DMS79 treated with DMSO at 0.1 percent for 48 hours (cell line): ENCODE data around the gene CDK4.
A peak's percentile ranks its signal among the peaks of the same experiment; 100 is the strongest.
"Not testable (repeated sequence)": the region's sequence is repeated elsewhere in the genome, so short reads cannot be mapped to it uniquely, and the experiment has no call there.

ENCODE experiments used
- DNase-seq: peaks from one replicate; lab custom pipeline; 2025; lab: John Stamatoyannopoulos, UW

Gene CDK4

GRCh38 chr12:57751788-57752667 is at the start of gene CDK4:
Gene CDK4 (minus strand): TSS chr12:57752310. CDS start chr12:57751717, 593 bp downstream.
- DNase-seq: peak; percentile 95

- no peak for DNase-seq
These were observed 48.9 kb upstream of the CDK4 start for GRCh38 chr12:57800965-57801364.

GRCh38 chr12:57797933-57798332 is 45.8 kb upstream of the CDK4 start:
- no peak for DNase-seq

GRCh38 chr12:57796996-57797395 is 44.9 kb upstream of the CDK4 start:
- no peak for DNase-seq

- DNase-seq: no peak
These were observed 43.2 kb upstream of the CDK4 start for GRCh38 chr12:57795354-57795753.

GRCh38 chr12:57793920-57794319 is 41.8 kb upstream of the CDK4 start:
- DNase-seq: no peak

- DNase-seq: no peak
These were observed 31.8 kb upstream of the CDK4 start for GRCh38 chr12:57783861-57784260.

GRCh38 chr12:57783466-57783801 is 31.3 kb upstream of the CDK4 start:
- DNase-seq: no peak

GRCh38 chr12:57782608-57783465 is 30.7 kb upstream of the CDK4 start, which contains the start of gene TSFM:
Gene TSFM (plus strand): TSS chr12:57782787. CDS start chr12:57782802, 15 bp downstream.
- DNase-seq: peak; percentile 58

GRCh38 chr12:57782243-57782607 is 30.1 kb upstream of the CDK4 start:
- DNase-seq: no peak

GRCh38 chr12:57781801-57782200 is 29.7 kb upstream of the CDK4 start:
- DNase-seq: no peak

- no peak for DNase-seq
These were observed 29.1 kb upstream of the CDK4 start for GRCh38 chr12:57781244-57781643.

GRCh38 chr12:57780284-57780897 is 28.3 kb upstream of the CDK4 start:
- DNase-seq: no peak

- no peak for DNase-seq
These were observed 27.6 kb upstream of the CDK4 start for GRCh38 chr12:57779736-57780135.

GRCh38 chr12:57777911-57778310 is 25.8 kb upstream of the CDK4 start:
- DNase-seq: no peak

- DNase-seq: no peak
These were observed 25.3 kb upstream of the CDK4 start for GRCh38 chr12:57777367-57777766.

- DNase-seq: no peak
These were observed 24.1 kb upstream of the CDK4 start for GRCh38 chr12:57776247-57776587.

GRCh38 chr12:57775563-57776246 is 23.6 kb upstream of the CDK4 start:
- DNase-seq: no peak

GRCh38 chr12:57775044-57775443 is 22.9 kb upstream of the CDK4 start:
- DNase-seq: no peak

- not testable (repeated sequence) for DNase-seq
These were observed 22.5 kb upstream of the CDK4 start for GRCh38 chr12:57774634-57775033.

GRCh38 chr12:57772429-57773322 is 20.6 kb upstream of the CDK4 start, which contains the start of gene EEF1AKMT3:
Gene EEF1AKMT3 (plus strand): TSS chr12:57772614. CDS start chr12:57772725, 111 bp downstream.
- peak; percentile 24 for DNase-seq
